Activated naive CD4-positive, alpha-beta T cell treated with anti-CD3 and anti-CD28 coated beads, Interleukin-2, amount 10 ng/mL, durations not matched to agents 5 hours and 36 hours (primary cell): ENCODE measurements around the gene OR5AN1. TPM values are rescaled to one million over a fixed set of nuclear protein-coding genes. Genes with fewer than 3 reads are reported as not detected.

Experiments
- total RNA-seq, 2 experiments: library from RNA; stranded (reverse); gene quantifications; one replicate each; pipeline ENCODE4 v1.2.3, GENCODE V29; 2021

The OR5AN1 gene, protein sequence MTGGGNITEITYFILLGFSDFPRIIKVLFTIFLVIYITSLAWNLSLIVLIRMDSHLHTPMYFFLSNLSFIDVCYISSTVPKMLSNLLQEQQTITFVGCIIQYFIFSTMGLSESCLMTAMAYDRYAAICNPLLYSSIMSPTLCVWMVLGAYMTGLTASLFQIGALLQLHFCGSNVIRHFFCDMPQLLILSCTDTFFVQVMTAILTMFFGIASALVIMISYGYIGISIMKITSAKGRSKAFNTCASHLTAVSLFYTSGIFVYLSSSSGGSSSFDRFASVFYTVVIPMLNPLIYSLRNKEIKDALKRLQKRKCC
- not detected for total RNA-seq

DNA sequence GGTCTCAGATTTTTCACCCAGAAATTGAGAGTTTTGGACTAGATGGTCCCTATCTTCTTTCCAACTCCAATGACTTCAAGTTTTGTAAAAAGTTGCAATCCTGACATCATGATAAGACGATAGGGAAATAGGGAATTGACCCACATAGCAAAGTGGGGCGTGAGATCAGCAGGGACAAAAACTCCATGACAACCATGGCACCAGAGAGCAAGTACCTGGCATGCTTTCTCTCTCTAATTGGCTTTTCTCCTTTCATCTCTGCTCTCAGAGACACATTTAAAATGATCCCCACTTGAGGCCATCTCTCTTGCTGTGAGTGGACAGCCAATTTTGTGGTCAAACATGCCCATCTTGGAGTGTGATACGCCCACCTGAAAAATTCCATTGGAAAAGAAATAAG lies at the start of gene OR5AN1:
OR5AN1 (plus strand) TSS at position 301 of the 400 bp plus-strand sequence. CDS start 5,564 bp downstream, outside the sequence.

Other genes starting within 250 kb of the OR5AN1 start
- gene FAM111A, start 216.0 kb upstream of the OR5AN1 start, total RNA-seq: 100 to 1,000 TPM; 158 to 166 TPM
- gene DTX4, start 186.8 kb upstream of the OR5AN1 start, total RNA-seq: 1 to 10 TPM in 1 of 2 experiments, under 1 TPM in 1; 0.76 to 1.4 TPM
- not detected for gene MPEG1, start 146.0 kb upstream of the OR5AN1 start, total RNA-seq
- gene OR5A2, start 67.5 kb downstream of the OR5AN1 start, total RNA-seq: not detected
- not detected for gene OR5A1, start 77.6 kb downstream of the OR5AN1 start, total RNA-seq
- not detected for gene OR4D6, start 98.1 kb downstream of the OR5AN1 start, total RNA-seq
- gene OR4D10, start 114.4 kb downstream of the OR5AN1 start, total RNA-seq: not detected
- gene OR4D11, start 144.7 kb downstream of the OR5AN1 start, total RNA-seq: not detected
- not detected for gene OR4D9, start 152.6 kb downstream of the OR5AN1 start, total RNA-seq